Left hindlimb (tissue), 1 donor: ENCODE data around the gene CEACAM1.
"Not testable (repeated sequence)": the region's sequence is repeated elsewhere in the genome, so short reads cannot be mapped to it uniquely, and the experiment has no call there.

Source experiments
- DNase-seq: peaks from one replicate; pipeline ENCODE4 v3.0.0-alpha.2; 2018

Gene CEACAM1

DNA sequence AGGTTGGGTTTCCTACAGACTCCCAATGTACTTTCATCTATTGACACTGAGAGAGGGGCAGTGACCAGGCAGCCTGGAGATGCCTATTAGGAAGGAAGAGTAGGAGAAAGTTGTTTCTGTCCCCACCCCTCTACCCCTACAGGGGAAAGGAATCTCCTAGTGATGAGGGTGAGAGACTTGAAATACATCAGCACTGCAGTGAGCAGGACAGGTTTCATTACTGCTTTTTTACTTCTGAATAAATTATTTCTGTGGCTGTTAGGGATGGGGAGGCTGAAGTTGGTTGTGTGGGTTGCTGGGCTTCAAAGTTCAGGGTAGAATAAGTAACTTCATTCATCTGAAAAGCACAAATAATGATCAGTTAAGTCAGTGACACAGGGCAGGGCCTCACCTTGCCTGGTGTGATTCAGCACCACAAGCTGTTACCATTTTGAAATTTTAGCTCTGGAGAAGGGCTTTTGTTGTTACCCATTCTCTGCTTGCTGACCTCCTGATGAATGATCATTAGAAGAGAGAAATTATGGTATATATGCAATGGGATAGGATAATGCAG lies 19.3 kb downstream of the CEACAM1 start:
- no peak for DNase-seq

DNA sequence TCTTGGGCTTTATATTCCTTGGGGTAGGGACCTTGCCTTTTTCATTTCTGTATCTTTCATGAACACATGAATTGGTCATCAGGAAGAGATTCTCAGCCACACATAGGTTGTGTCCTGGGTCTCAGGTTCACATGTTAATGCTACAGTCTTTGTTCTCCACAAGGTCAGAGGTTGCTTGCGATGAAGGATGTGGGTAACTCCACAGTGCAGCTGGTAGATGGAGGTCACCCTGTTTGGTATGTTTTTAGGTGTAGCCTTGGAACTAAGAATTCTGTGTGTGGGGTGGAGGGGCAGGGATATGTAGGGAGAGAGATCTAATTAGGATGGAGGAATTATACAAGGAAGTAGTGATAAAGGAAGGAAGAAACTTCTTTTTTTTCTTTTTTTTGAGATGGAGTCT lies 23.2 kb downstream of the CEACAM1 start:
- no peak for DNase-seq

DNA sequence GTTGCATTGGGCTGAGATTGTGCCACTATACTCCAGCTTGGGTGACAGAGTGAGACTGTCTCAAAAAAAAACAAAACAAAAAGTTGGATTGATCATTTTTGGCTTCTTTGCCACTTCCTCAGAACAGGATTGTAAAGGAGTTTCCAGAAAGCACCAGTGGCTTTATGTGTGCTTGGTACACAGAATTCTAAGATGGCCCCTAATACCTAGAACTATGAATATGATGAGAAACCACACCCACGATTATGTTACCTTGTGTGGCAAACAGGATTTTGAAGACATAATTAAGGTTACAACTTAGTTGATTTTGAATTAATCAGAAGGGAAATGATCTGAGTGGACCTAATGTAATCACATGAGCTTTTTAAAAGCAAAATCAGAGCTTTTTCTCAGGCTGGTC lies 26.5 kb downstream of the CEACAM1 start:
- no peak for DNase-seq

DNA sequence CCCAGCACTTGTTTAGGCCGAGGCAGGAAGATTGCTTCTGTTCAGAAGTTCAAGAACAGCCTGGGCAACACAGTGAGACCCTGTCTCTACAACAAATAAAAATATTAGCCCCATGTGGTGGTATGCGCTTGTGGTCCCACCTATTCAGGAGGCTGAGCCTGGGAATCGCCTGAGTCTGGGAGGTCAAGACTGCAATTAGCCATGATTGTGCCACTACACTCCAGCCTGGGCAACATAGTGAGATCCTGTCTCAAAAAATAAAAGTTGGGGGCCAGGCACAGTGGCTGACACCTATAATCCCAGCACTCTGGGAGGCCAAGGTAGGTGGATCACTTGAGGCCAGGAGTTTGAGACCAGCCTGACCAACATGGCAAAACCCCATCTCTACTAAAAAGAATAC lies 27.0 kb downstream of the CEACAM1 start:
- not testable (repeated sequence) for DNase-seq

DNA sequence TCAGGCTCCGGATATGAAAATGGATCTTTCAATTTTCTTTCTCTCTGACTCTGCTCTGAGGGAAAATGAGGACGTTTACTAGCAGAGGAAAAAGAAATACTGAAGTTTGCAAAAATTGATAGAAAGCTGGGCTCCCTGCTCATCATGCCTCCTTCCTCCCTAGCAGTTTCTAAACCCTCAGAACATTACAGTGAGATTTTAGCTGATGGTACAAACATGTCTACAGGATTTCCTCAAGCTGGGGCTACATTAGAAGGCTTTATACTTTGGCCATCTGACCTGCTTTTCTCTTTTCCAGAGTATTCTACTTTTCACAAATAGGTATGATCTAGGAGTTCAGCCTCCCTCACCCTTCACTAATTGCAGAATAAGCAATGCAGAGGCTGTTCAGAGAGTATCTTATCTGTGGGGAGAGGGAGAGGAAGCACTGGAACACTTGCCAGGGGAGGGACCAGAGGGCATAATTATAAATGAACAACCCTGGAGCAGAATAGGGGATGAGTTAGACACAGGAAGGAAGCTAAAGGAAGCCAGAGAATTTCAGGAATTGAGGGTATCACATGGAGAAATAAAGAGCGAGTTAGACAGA lies 30.0 kb downstream of the CEACAM1 start:
- DNase-seq = no peak

DNA sequence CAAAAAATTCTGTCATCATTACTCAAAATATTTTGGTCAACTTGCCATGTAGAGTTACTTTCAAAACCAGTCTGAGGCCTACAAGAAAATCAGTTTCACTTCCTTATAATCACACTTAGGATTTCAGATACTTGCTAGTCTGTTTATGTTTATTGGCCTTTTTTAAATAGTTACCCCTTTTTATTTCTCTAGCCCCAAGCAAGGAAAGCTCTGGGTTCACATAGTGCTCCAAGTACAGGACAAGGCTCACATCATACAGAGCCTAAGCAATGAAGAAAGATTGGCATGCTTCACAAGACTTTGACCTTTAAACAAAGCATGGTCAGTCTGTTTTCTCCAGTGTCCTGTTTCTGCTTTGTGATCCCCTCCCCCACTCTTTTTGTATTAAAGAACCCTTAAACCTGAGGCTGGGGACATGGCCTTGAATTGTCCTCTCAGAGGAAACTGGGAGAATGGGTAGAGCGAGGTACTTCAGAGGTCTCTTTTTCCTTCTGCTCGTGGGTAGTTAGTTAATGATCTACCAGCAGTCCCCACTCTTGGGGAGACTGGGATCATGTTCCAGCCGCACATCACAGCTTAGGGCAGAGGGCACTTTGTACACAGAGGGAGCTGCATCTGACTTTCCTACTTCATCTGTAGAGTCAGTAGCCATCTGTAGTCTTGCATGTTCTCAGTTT lies 30.7 kb downstream of the CEACAM1 start:
- DNase-seq = no peak

GRCh38 chr19:42496460-42497133 lies 31.7 kb downstream of the CEACAM1 start:
- DNase-seq = no peak

- DNase-seq = no peak
Observed at GRCh38 chr19:42495663-42496062, 32.6 kb downstream of the CEACAM1 start.

- DNase-seq = no peak
Observed at GRCh38 chr19:42494321-42494720, 34.0 kb downstream of the CEACAM1 start.

DNA sequence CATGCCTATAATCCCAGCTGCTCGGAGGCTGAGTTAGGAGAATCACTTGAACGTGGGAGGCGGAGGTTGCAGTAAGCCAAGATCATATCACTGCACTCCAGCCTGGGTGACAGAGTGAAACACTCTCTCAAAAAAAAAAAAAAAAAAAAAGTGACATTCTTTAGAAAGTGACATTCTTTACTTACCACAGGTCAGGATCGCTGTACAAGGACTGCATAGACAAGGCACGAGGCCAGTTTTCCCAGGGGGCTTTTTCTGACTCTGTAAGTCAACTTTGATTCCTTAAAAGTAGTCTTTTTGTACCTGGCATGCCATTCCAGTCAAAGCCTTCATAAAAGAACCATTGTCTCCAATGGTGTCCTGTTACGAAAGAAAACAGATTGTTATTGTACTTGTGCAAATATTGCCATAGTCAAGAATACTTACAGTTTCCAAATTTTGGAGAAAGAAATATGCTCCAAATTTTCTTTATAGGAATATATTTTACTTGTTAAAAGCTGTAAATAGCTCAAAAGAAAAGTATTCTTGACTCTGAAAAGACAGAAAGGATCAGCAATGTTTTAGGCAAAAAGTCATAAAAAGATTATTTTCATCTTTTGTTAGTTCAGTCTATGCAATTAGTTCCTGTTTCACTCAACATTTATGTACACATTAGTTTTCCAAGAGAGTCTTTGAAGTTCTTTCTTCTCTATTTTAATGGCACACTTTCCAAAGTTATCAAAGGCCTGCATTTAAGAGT lies 39.3 kb downstream of the CEACAM1 start:
- no peak for DNase-seq

DNA sequence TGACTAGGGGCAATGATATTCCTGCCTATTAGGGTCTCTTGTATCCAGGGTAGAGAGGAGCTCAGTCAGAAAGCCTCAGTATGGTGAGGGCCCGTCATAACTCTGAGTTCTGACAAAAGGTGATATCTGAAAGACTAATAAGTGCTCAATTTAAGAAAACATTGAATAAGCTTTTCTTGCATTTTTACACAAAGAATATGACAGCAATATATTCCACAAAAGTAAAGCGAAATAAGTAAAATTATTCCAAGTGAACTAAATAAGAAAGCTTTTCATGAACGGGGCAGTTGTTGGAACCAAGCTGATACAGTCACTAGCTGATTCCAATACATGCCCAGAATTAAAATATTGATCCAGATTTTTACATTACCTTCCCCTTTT lies 40.5 kb downstream of the CEACAM1 start:
- no peak for DNase-seq

GRCh38 chr19:42487032-42487797 lies 41.1 kb downstream of the CEACAM1 start:
- DNase-seq = no peak

GRCh38 chr19:42485036-42485435 lies 43.2 kb downstream of the CEACAM1 start:
- DNase-seq = not testable (repeated sequence)

GRCh38 chr19:42480335-42481095 lies 47.8 kb downstream of the CEACAM1 start:
- no peak for DNase-seq

- DNase-seq = no peak
Observed at GRCh38 chr19:42479736-42480135, 48.5 kb downstream of the CEACAM1 start.

GRCh38 chr19:42478765-42479311 lies 49.4 kb downstream of the CEACAM1 start:
- DNase-seq = no peak

DNA sequence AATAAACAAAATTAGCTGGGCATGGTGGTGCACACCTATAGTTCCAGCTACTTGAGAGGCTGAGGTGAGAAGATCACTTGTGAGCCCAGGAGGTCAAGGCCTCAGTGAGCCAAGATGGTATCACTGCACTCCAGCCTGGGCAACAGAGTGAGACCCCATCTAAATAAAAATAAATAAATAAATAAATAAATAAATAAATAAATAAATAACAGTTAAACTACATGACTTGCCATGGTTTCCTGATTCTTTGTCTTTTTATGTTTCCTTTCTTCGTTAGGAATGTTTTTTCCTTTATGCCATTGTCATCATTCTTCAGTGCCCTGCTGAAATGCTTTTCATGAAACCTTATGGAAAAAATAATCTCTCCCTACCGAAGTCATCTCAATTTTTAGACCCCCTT lies 50.3 kb downstream of the CEACAM1 start:
- DNase-seq = no peak

DNA sequence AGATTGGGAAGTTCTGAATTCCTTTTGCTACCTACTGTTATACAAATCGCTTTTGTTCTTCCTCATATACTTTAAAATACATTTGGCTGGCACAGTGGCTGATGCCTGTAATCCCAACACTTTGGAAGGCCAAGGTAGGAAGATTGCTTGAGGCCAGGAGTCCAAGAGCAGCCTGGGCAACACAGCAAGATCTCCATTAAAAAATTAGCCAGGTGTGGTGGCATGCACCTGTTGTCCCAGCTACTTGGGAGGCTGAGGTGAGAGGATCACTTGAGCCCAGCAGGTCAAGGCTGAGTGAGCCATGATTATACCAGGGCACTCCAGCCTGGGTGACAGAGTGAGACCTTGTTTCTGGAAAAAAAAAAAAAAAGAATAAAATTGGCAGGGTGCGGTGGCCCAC lies 51.2 kb downstream of the CEACAM1 start:
- DNase-seq = no peak

DNA sequence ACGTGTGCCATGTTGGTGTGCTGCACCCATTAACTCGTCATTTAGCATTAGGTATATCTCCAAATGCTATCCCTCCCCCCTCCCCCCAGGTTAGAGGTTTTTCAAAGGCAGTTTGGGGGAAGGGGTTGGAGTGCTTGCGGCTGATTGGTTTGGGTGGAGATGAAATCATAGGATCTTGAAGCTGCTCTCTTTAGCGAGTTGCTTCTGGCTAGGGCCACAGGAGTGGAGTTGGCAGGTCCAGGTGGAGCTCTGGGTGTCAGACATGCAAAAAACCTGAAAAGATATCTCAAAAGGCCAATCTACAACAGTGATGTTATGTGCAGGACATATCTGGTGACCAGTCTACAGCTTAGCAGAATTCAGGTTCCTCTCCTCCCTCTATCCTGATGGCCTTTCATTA lies 52.9 kb downstream of the CEACAM1 start:
- no peak for DNase-seq

DNA sequence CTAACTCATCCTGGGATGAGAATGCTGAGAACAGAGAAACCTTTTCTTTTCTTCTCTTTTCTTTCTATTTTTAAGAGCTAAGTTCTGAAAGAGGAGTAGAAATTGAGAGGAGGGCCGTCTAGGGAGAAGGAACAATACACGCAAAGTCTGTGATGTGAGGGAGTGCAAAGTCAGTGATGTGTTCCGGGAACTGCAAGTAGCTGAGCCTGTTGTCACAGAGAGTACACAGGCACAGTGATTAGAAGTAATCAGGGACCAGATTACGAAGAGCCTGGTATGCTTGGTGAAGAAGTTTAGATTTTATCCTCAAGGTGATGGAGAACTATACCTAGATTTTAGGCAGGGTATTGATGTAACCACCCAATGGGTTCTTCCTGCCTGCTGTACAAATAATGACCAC lies 53.5 kb downstream of the CEACAM1 start:
- no peak for DNase-seq

- DNase-seq = no peak
Observed at GRCh38 chr19:42473686-42474085, 54.6 kb downstream of the CEACAM1 start.
